Measurements from ENCODE around the gene DCUN1D3.

DCUN1D3 gene

DNA sequence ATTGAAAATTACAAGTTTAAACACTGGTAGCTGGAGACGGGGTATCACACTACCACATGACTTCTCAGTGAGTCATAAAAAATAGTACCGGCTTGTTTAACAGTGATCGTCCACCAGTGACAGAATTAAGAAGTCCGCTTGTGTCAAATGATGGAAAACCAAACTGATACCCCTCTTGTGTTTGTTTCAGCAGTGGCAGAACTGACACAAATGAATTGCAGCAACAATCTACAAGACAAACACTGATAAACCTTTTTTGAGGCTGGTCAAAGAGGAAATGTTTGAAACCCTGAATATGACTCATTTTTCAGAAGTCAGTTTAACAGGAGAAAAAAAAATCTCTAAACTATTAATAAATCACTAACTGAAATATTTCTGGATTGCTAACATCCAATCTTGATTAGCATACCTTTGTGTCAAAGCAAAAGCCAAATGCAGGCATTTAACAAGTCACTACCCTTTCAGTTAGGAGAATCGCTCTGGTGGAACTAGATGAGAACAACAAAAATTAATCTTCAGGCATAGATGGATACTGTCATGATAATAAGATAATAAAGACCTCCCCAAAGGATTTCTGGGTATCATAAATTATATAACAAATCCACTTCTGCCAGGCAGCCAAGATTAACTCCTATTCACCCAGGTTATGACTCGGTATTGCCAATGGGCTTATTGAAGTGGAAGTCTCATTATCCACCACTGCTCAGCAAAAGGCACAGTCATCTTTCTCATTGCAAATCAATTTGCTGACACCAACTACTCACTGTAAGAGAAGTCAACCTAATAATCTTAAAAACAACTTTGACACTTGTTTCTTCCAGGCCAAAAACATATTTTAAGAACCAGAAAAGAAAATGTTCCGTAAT, 20.8 kb downstream of the DCUN1D3 start:
- TF ChIP-seq EZH2 (IDR thresholded peaks at IDR 0.05; ENCODE audit: borderline replicate concordance, low read length) = no peak
- TF ChIP-seq, protein P1, sequence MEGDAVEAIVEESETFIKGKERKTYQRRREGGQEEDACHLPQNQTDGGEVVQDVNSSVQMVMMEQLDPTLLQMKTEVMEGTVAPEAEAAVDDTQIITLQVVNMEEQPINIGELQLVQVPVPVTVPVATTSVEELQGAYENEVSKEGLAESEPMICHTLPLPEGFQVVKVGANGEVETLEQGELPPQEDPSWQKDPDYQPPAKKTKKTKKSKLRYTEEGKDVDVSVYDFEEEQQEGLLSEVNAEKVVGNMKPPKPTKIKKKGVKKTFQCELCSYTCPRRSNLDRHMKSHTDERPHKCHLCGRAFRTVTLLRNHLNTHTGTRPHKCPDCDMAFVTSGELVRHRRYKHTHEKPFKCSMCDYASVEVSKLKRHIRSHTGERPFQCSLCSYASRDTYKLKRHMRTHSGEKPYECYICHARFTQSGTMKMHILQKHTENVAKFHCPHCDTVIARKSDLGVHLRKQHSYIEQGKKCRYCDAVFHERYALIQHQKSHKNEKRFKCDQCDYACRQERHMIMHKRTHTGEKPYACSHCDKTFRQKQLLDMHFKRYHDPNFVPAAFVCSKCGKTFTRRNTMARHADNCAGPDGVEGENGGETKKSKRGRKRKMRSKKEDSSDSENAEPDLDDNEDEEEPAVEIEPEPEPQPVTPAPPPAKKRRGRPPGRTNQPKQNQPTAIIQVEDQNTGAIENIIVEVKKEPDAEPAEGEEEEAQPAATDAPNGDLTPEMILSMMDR (IDR thresholded peaks at IDR 0.05; ENCODE audit: low read length) = no peak
- Histone ChIP-seq H3K9me2 (ENCODE audit: low read depth, low read length) (no peaks in the 10 kb centered on the region), H3K9me3 (ENCODE audit: low read length) (no peaks in the 10 kb centered on the region), H3K4me3 (ENCODE audit: low read depth, low read length, poor library complexity, severe bottlenecking) (no peak overlapping the region), H3K27me3 (ENCODE audit: insufficient read depth, low read length) (no peaks in the 10 kb centered on the region), H4K20me1 (ENCODE audit: insufficient read depth, low read length) (no peaks in the 10 kb centered on the region), H3K4me2 (ENCODE audit: low read length) (no peak overlapping the region), H3K4me1 (ENCODE audit: insufficient read depth, low read length, severe bottlenecking) (peaks cover 18% of the 10 kb centered on the region), H3K27ac (ENCODE audit: low read depth, low read length, poor library complexity, severe bottlenecking) (no peak overlapping the region), H3K36me3 (ENCODE audit: insufficient read depth, low read length) (peaks cover 5% of the 10 kb centered on the region; the same call in 1 of the 2 replicates), H2AFZ (ENCODE audit: low read length) (no peak overlapping the region), H3K9ac (ENCODE audit: low read length) (no peak overlapping the region), H3F3A (ENCODE audit: insufficient read depth, low read length) (0 out of 2 replicates have a peak, but pooled peaks cover 2% of the 10 kb centered on the region), H3K79me2 (ENCODE audit: insufficient read depth, low read length) (no peaks in the 10 kb centered on the region)

DNA sequence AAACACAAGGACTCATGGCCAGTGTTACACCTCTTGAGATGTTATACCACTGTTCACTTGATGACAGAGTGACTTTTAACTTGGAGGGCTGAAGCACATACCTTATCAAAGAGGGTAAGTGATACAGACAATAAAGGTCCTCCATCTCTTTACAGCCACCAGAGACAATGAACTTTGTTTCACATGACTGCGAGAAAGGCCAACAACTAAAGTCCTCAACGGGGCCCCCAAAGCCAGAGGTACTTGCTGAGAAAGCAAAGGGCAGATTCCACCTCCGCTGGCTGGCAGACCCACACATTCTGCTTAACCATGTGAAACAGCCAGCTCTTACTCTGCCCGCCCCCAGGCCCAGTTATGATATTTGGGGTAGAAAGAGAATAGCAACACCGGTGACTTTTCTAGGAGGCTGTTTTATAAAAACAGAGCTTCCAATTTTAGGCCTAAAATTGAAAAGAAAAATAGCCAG, 21.4 kb downstream of the DCUN1D3 start:
- Histone ChIP-seq H3K36me3 (ENCODE audit: insufficient read depth, low read length) (no peaks in the 10 kb centered on the region), H2AFZ (ENCODE audit: low read length) (no peak overlapping the region), H3K4me2 (ENCODE audit: low read length) (no peak overlapping the region)

DNA sequence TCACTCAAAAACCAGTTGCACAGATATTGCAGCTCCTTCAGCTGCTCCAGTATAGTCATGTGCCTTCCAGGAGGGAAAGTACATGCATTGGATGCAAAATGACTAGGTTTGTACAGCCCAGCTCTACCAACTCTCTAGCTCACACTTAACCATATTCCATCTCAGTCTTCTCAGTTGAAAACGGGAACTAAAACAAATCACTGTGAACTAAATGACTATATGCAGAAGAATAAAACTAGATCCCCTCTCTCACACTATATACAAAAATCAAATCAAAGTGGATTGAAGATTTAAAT, 24.9 kb downstream of the DCUN1D3 start:
- TF ChIP-seq, protein P1 (IDR thresholded peaks at IDR 0.05; ENCODE audit: low read length) = no peak
- no peak for TF ChIP-seq EZH2 (IDR thresholded peaks at IDR 0.05; ENCODE audit: borderline replicate concordance, low read length)
- H3K4me1 ChIP-seq (ENCODE audit: insufficient read depth, low read length, severe bottlenecking) = peaks cover 21% of the 10 kb centered on the region
- no peaks in the 10 kb centered on the region for H3K27me3 ChIP-seq (ENCODE audit: insufficient read depth, low read length)
- no peak overlapping the region for H3K4me2 ChIP-seq (ENCODE audit: low read length)
- H3K9me3 ChIP-seq (ENCODE audit: low read length) = no peaks in the 10 kb centered on the region
- H3K36me3 ChIP-seq (ENCODE audit: insufficient read depth, low read length) = no peaks in the 10 kb centered on the region
- H3K9me2 ChIP-seq (ENCODE audit: low read depth, low read length) = no peaks in the 10 kb centered on the region
- H2AFZ ChIP-seq (ENCODE audit: low read length) = no peak overlapping the region
- H3K79me2 ChIP-seq (ENCODE audit: insufficient read depth, low read length) = no peaks in the 10 kb centered on the region
- H3K4me3 ChIP-seq (ENCODE audit: low read depth, low read length, poor library complexity, severe bottlenecking) = no peak overlapping the region
- H3K9ac ChIP-seq (ENCODE audit: low read length) = no peak overlapping the region
- H3F3A ChIP-seq (ENCODE audit: insufficient read depth, low read length) = no peaks in the 10 kb centered on the region
- H4K20me1 ChIP-seq (ENCODE audit: insufficient read depth, low read length) = no peaks in the 10 kb centered on the region
- H3K27ac ChIP-seq (ENCODE audit: low read depth, low read length, poor library complexity, severe bottlenecking) = no peak overlapping the region

More for the DNA sequence above, 21.4 kb downstream of the DCUN1D3 start:
- Histone ChIP-seq H3K79me2 (ENCODE audit: insufficient read depth, low read length) (no peaks in the 10 kb centered on the region), H3F3A (ENCODE audit: insufficient read depth, low read length) (no peaks in the 10 kb centered on the region), H3K27me3 (ENCODE audit: insufficient read depth, low read length) (no peaks in the 10 kb centered on the region), H4K20me1 (ENCODE audit: insufficient read depth, low read length) (no peaks in the 10 kb centered on the region), H3K4me1 (ENCODE audit: insufficient read depth, low read length, severe bottlenecking) (peaks cover 21% of the 10 kb centered on the region), H3K9me3 (ENCODE audit: low read length) (no peaks in the 10 kb centered on the region), H3K9me2 (ENCODE audit: low read depth, low read length) (no peaks in the 10 kb centered on the region), H3K4me3 (ENCODE audit: low read depth, low read length, poor library complexity, severe bottlenecking) (no peak overlapping the region), H3K9ac (ENCODE audit: low read length) (no peak overlapping the region), H3K27ac (ENCODE audit: low read depth, low read length, poor library complexity, severe bottlenecking) (no peak overlapping the region)
- TF ChIP-seq EZH2 (IDR thresholded peaks at IDR 0.05; ENCODE audit: borderline replicate concordance, low read length) = no peak
- TF ChIP-seq, protein P1 (IDR thresholded peaks at IDR 0.05; ENCODE audit: low read length) = no peak
